ENCODE data around the gene FZD7. TPM values are rescaled to one million over a fixed set of nuclear protein-coding genes. Genes with fewer than 3 reads are reported as not detected.

Gene FZD7
- polyA plus RNA-seq: 1.3 to 2.4 TPM (median 1.4 TPM) in 3 replicates
- polyA plus RNA-seq (2011; ENCODE audit: low read depth): 1.5 TPM
- polyA plus RNA-seq (2011; cell fraction: cytosol; rRNA removed): 0.91 and 1.3 TPM in 2 replicates
- polyA plus RNA-seq (2011; cell fraction: nucleus; rRNA removed): 5.8 and 6.3 TPM in 2 replicates
- 2.7 and 3.7 TPM in 2 replicates for polyA plus RNA-seq (2012; ENCODE audit: low replicate concordance)
- polyA minus RNA-seq: 2.3 to 4.5 TPM (median 2.4 TPM) in 3 replicates
- polyA minus RNA-seq (2011; cell fraction: cytosol; rRNA and poly(A)+ RNA removed): 5.9 TPM
- 10.3 and 11.8 TPM in 2 replicates for polyA minus RNA-seq (2011; cell fraction: nucleus; rRNA and poly(A)+ RNA removed)

GRCh38 chr2:202033317-202034248, at the start of gene FZD7:
TSS of gene FZD7 (plus strand) at chr2:202033855. CDS start at chr2:202034648, 793 bp downstream.
- H3K79me2 ChIP-seq (ENCODE audit: control insufficient read depth, insufficient read depth, low read length): no peaks in the 10 kb centered on the region
- H3K27me3 ChIP-seq (ENCODE audit: control insufficient read depth, extremely low read depth, insufficient read depth, low read length): peaks cover 13% of the 10 kb centered on the region
- dilution Hi-C loops (cut with MboI; ENCODE audit: extremely low pct_ligation_motif_present, low sequenced_read_pairs): no loop called here
- peak within 1 kb of the TSS; percentile 90 for H2AFZ ChIP-seq (ENCODE audit: control insufficient read depth, low read length)
- peak within 1 kb of the TSS; percentile 86 for H3K4me2 ChIP-seq (ENCODE audit: control insufficient read depth, extremely low read depth, insufficient read depth, low read depth, low read length)
- H3K9me1 ChIP-seq (ENCODE audit: control insufficient read depth, extremely low read depth, insufficient read depth, low read length): no peaks in the 10 kb centered on the region
- DNase-seq (ENCODE audit: low read depth, low spot score) (peak; percentile 28), FAIRE-seq (no peak)
- H3K36me3 ChIP-seq (ENCODE audit: control insufficient read depth in 2 of 2, extremely low read depth in 1 of 2, insufficient read depth in 2 of 2, low read length in 2 of 2): no peaks in the 10 kb centered on the region
- no peaks in the 10 kb centered on the region for H4K20me1 ChIP-seq (ENCODE audit: control insufficient read depth, extremely low read depth, insufficient read depth, low read length)
- TF ChIP-seq EZH2 (IDR thresholded peaks at IDR 0.05; ENCODE audit: low read length): no peak
- TF ChIP-seq CTCF (optimal IDR thresholded peaks at IDR 0.05 in 1 of 3, IDR thresholded peaks at IDR 0.05 in 1 of 3, conservative IDR thresholded peaks at IDR 0.05 in 1 of 3; ENCODE audit: extremely low read depth in 1 of 3, insufficient read depth in 2 of 3, low read length in 3 of 3): peak in 1 of 3 experiments; percentile 32
- H3K4me3 ChIP-seq (ENCODE audit: control insufficient read depth in 2 of 3, extremely low read depth in 1 of 3, insufficient read depth in 2 of 3, low read depth in 1 of 3, low read length in 3 of 3): peak within 1 kb of the TSS; percentile 68 to 73 (median 71)
- H3K9me3 ChIP-seq (ENCODE audit: control insufficient read depth, low read depth, low read length): no peaks in the 10 kb centered on the region
- H3K9ac ChIP-seq (ENCODE audit: control insufficient read depth, extremely low read depth, insufficient read depth, low read length): peak within 1 kb of the TSS; percentile 67
- H3K27ac ChIP-seq (ENCODE audit: control insufficient read depth, insufficient read depth, low read length): peak within 1 kb of the TSS; percentile 54
- peaks cover 13% of the 10 kb centered on the region for H3K4me1 ChIP-seq (ENCODE audit: control insufficient read depth, extremely low read depth, insufficient read depth, low read length)

DNA sequence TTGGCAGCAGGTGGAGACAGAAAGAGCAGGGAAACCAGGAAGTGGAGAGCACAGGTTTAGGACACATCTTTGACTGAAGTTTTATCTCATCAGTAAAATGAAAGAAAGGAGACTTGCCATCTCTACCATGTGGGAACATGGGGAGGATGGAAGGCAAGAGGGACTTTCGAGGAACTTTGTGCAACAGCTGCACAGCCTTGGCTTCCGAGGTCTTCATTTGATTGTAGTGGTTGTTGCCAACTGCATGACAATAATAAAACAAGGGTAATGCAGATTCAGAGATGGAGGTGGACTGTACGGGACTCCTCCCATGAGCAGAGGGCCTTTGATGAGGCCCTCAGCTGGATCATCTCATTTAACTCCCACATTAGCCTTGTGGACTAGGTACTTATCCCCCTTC, 49.3 kb upstream of the FZD7 start:
- Histone ChIP-seq H3K9me1 (ENCODE audit: control insufficient read depth, extremely low read depth, insufficient read depth, low read length) (no peaks in the 10 kb centered on the region), H4K20me1 (ENCODE audit: control insufficient read depth, extremely low read depth, insufficient read depth, low read length) (no peaks in the 10 kb centered on the region), H2AFZ (ENCODE audit: control insufficient read depth, low read length) (no peak overlapping the region), H3K9ac (ENCODE audit: control insufficient read depth, extremely low read depth, insufficient read depth, low read length) (no peak overlapping the region), H3K36me3 (ENCODE audit: control insufficient read depth in 2 of 2, extremely low read depth in 1 of 2, insufficient read depth in 2 of 2, low read length in 2 of 2) (no peaks in the 10 kb centered on the region), H3K4me3 (ENCODE audit: control insufficient read depth in 2 of 3, extremely low read depth in 1 of 3, insufficient read depth in 2 of 3, low read depth in 1 of 3, low read length in 3 of 3) (no peak overlapping the region), H3K4me2 (ENCODE audit: control insufficient read depth, extremely low read depth, insufficient read depth, low read depth, low read length) (no peak overlapping the region), H3K4me1 (ENCODE audit: control insufficient read depth, extremely low read depth, insufficient read depth, low read length) (peaks cover 7% of the 10 kb centered on the region), H3K9me3 (ENCODE audit: control insufficient read depth, low read depth, low read length) (no peaks in the 10 kb centered on the region), H3K79me2 (ENCODE audit: control insufficient read depth, insufficient read depth, low read length) (no peaks in the 10 kb centered on the region), H3K27ac (ENCODE audit: control insufficient read depth, insufficient read depth, low read length) (no peak overlapping the region), H3K27me3 (ENCODE audit: control insufficient read depth, extremely low read depth, insufficient read depth, low read length) (no peaks in the 10 kb centered on the region)
- FAIRE-seq (no peak), DNase-seq (ENCODE audit: low read depth, low spot score) (no peak)
- dilution Hi-C loops (cut with MboI; ENCODE audit: extremely low pct_ligation_motif_present, low sequenced_read_pairs): no loop called here
- no peak for TF ChIP-seq EZH2 (IDR thresholded peaks at IDR 0.05; ENCODE audit: low read length)
- TF ChIP-seq CTCF (optimal IDR thresholded peaks at IDR 0.05 in 1 of 3, IDR thresholded peaks at IDR 0.05 in 1 of 3, conservative IDR thresholded peaks at IDR 0.05 in 1 of 3; ENCODE audit: extremely low read depth in 1 of 3, insufficient read depth in 2 of 3, low read length in 3 of 3): no peak

Data from keratinocyte (primary cell).